Neural progenitor cell (in vitro differentiated cells): ENCODE results near the gene PPCDC. TPM values are rescaled to one million over a fixed set of nuclear protein-coding genes. Genes with fewer than 3 reads are reported as not detected.

Experiments used
- DNase-seq: peaks from one replicate; pipeline ENCODE4 v3.0.0-alpha.2; 2016; ENCODE audit warnings: low spot score
- H2AFZ ChIP-seq: fragments of 200-600 bp; sonication (generic); replicated peaks from 2 replicates; pipeline ENCODE4 v1.6.1; 2016; ENCODE audit warnings: antibody characterized with exemption
- H3F3A ChIP-seq: fragments of 200-600 bp; sonication (generic); 2 replicates; pipeline ENCODE4 v1.6.1; 2016; ENCODE audit warnings: antibody characterized with exemption, low read depth
- H3K27ac ChIP-seq: fragments of 200-600 bp; sonication (generic); 2 replicates; pipeline ENCODE4 v1.5.1; 2016; ENCODE audit warnings: mild to moderate bottlenecking
- H3K27me3 ChIP-seq: fragments of 200-600 bp; sonication (generic); 2 replicates; pipeline ENCODE4 v1.6.1; 2016; ENCODE audit warnings: mild to moderate bottlenecking, moderate library complexity
- H3K36me3 ChIP-seq: fragments of 200-600 bp; sonication (generic); 2 replicates; pipeline ENCODE4 v1.5.1; 2016
- H3K4me1 ChIP-seq: fragments of 200-600 bp; sonication (generic); 2 replicates; pipeline ENCODE4 v1.6.1; 2016; ENCODE audit warnings: mixed run types
- H3K4me2 ChIP-seq: fragments of 200-600 bp; sonication (generic); 2 replicates; pipeline ENCODE4 v1.6.1; 2016
- H3K4me3 ChIP-seq: fragments of 200-600 bp; sonication (generic); 2 replicates; pipeline ENCODE4 v1.5.1; 2016
- H3K79me2 ChIP-seq: fragments of 200-600 bp; sonication (generic); 2 replicates; pipeline ENCODE4 v1.6.1; 2016; ENCODE audit warnings: low read depth
- H3K9ac ChIP-seq: fragments of 200-600 bp; sonication (generic); 2 replicates; pipeline ENCODE4 v1.6.1; 2016
- H3K9me3 ChIP-seq: fragments of 200-600 bp; sonication (generic); 2 replicates; pipeline ENCODE4 v1.5.1; 2016; ENCODE audit warnings: low read depth
- H4K20me1 ChIP-seq: fragments of 200-600 bp; sonication (generic); 2 replicates; pipeline ENCODE4 v1.6.1; 2016; ENCODE audit warnings: low read depth
- H3K27ac Mint-ChIP-seq: 3 replicates; pipeline ENCODE4 v1.8.0; 2021; ENCODE audit warnings: mixed read lengths
- H3K27me3 Mint-ChIP-seq: 2 replicates; pipeline ENCODE4 v1.8.0; 2022; ENCODE audit warnings: low read depth, mild to moderate bottlenecking, inconsistent platforms, moderate library complexity, mixed read lengths; ENCODE audit not compliant: insufficient read depth
- H3K36me3 Mint-ChIP-seq: 3 replicates; pipeline ENCODE4 v1.8.0; 2021; ENCODE audit warnings: mixed read lengths
- H3K4me1 Mint-ChIP-seq: 3 replicates; pipeline ENCODE4 v1.8.0; 2021; ENCODE audit warnings: mixed read lengths
- H3K4me3 Mint-ChIP-seq: 3 replicates; pipeline ENCODE4 v1.8.0; 2021; ENCODE audit warnings: mild to moderate bottlenecking, moderate library complexity, mixed read lengths
- H3K9me3 Mint-ChIP-seq: 3 replicates; pipeline ENCODE4 v1.8.0; 2020; ENCODE audit warnings: mixed read lengths
- EZH2 ChIP-seq: fragments of 200-600 bp; sonication (generic); IDR thresholded peaks from 2 replicates; pipeline ENCODE4 v1.6.1; 2017; ENCODE audit warnings: antibody characterized with exemption, mild to moderate bottlenecking, moderate library complexity
- EZH2phosphoT487 ChIP-seq: fragments of 200-600 bp; sonication (generic); IDR thresholded peaks from 2 replicates; pipeline ENCODE4 v1.6.1; 2017; ENCODE audit warnings: antibody characterized with exemption
- total RNA-seq: library from RNA; depleted of rRNA; stranded (reverse); fragments of >200 nt; gene quantifications from 2 replicates; pipeline ENCODE4 v1.2.3, GENCODE V29; 2015; ENCODE audit warnings: low replicate concordance
- TF ChIP-seq, protein P1 (sequence below): fragments of 200-600 bp; sonication (generic); IDR thresholded peaks from 2 replicates; pipeline ENCODE4 v1.5.1; 2017; ENCODE audit warnings: antibody characterized with exemption, mild to moderate bottlenecking

PPCDC gene
- total RNA-seq, 1 donor from 2014 or later = 15.8 TPM

- TF ChIP-seq EZH2phosphoT487 = no peak
- TF ChIP-seq, protein P1, sequence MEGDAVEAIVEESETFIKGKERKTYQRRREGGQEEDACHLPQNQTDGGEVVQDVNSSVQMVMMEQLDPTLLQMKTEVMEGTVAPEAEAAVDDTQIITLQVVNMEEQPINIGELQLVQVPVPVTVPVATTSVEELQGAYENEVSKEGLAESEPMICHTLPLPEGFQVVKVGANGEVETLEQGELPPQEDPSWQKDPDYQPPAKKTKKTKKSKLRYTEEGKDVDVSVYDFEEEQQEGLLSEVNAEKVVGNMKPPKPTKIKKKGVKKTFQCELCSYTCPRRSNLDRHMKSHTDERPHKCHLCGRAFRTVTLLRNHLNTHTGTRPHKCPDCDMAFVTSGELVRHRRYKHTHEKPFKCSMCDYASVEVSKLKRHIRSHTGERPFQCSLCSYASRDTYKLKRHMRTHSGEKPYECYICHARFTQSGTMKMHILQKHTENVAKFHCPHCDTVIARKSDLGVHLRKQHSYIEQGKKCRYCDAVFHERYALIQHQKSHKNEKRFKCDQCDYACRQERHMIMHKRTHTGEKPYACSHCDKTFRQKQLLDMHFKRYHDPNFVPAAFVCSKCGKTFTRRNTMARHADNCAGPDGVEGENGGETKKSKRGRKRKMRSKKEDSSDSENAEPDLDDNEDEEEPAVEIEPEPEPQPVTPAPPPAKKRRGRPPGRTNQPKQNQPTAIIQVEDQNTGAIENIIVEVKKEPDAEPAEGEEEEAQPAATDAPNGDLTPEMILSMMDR = no peak
- TF ChIP-seq EZH2 = no peak
- no peaks in the 10 kb centered on the region for H3F3A ChIP-seq
- H3K4me3 ChIP-seq = no peak overlapping the region
- H2AFZ ChIP-seq = no peak overlapping the region
- no peak for DNase-seq
- H3K9me3 ChIP-seq = no peaks in the 10 kb centered on the region
- no peak overlapping the region for H3K27ac Mint-ChIP-seq
- peaks cover 14% of the 10 kb centered on the region for H3K79me2 ChIP-seq
- H3K9ac ChIP-seq = no peak overlapping the region
- H3K4me1 Mint-ChIP-seq = peaks cover 7% of the 10 kb centered on the region
- no peak overlapping the region for H3K27ac ChIP-seq
- H3K9me3 Mint-ChIP-seq = no peaks in the 10 kb centered on the region
- H3K36me3 Mint-ChIP-seq = peaks cover 8% of the 10 kb centered on the region
- no peak overlapping the region for H3K4me2 ChIP-seq
- H4K20me1 ChIP-seq = peaks cover 19% of the 10 kb centered on the region
- peaks cover 6% of the 10 kb centered on the region for H3K4me1 ChIP-seq
- H3K4me3 Mint-ChIP-seq = no peak overlapping the region
- peaks cover 45% of the 10 kb centered on the region for H3K27me3 ChIP-seq
- H3K36me3 ChIP-seq = no peaks in the 10 kb centered on the region
- H3K27me3 Mint-ChIP-seq = peaks cover 24% of the 10 kb centered on the region
These were observed 30.8 kb upstream of the PPCDC start for GRCh38 chr15:74992619-74993018.

DNA sequence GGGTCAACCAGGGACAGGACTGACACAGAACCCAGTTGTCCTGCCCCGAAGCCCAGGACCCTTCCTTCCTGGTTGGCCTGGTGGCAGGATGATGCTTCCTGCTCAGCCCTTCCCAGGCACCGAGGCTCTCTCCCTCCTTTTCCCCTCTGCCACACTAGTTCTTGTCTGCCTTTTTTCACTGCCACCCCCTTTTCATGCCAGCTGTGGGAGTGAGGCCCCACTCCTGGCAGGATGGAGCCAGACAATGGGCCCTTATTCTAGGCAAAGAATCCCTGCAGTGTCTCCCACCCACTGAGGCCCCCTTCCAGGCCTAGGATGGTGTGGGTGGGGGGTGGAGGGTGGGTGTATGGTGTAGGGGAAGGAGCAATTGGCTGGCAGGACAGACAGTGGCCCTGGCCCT, 29.2 kb upstream of the PPCDC start:
- Histone ChIP-seq H3K4me2 (no peak overlapping the region), H4K20me1 (peaks cover 19% of the 10 kb centered on the region), H3K9me3 (no peaks in the 10 kb centered on the region), H3K36me3 (no peaks in the 10 kb centered on the region), H3K9ac (no peak overlapping the region), H3K79me2 (peaks cover 14% of the 10 kb centered on the region), H3K4me1 (peaks cover 6% of the 10 kb centered on the region), H3K4me3 (no peak overlapping the region), H3K27me3 (peaks cover 45% of the 10 kb centered on the region), H3K27ac (no peak overlapping the region), H3F3A (no peaks in the 10 kb centered on the region), H2AFZ (no peak overlapping the region)
- peaks cover 7% of the 10 kb centered on the region for H3K4me1 Mint-ChIP-seq
- DNase-seq = no peak
- H3K27ac Mint-ChIP-seq = no peak overlapping the region
- TF ChIP-seq, protein P1 = no peak
- TF ChIP-seq EZH2phosphoT487 = no peak
- no peak for TF ChIP-seq EZH2
- H3K4me3 Mint-ChIP-seq = peak overlapping the region; percentile 30
- no peaks in the 10 kb centered on the region for H3K9me3 Mint-ChIP-seq
- peaks cover 25% of the 10 kb centered on the region for H3K27me3 Mint-ChIP-seq
- peaks cover 9% of the 10 kb centered on the region for H3K36me3 Mint-ChIP-seq

DNA sequence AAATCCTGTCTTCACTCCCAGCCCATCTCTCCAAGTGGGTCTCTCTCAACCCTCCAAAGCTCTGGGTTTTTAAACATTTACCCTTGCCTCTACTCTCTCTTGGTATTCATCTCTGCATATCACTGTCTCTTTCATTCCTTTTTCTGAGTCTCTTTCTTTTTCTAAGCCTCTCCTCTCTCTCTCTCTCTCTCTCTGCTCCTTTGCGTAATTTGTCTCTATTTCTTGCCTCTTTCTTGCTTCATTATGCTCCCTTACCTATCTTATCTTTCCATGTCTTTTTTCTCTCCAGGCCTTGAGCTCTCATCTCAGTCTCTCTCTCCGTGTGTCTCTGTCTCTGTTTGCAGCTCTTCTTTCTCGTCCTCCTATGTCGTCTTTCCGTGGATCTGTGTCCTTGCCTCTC, 28.7 kb upstream of the PPCDC start:
- Histone ChIP-seq H4K20me1 (peaks cover 19% of the 10 kb centered on the region), H3K9me3 (no peaks in the 10 kb centered on the region), H3F3A (no peaks in the 10 kb centered on the region), H3K4me1 (peaks cover 6% of the 10 kb centered on the region), H3K36me3 (no peaks in the 10 kb centered on the region), H3K4me2 (no peak overlapping the region), H3K27me3 (peaks cover 41% of the 10 kb centered on the region), H3K27ac (no peak overlapping the region), H3K9ac (no peak overlapping the region), H3K4me3 (no peak overlapping the region), H3K79me2 (peaks cover 14% of the 10 kb centered on the region), H2AFZ (no peak overlapping the region)
- peaks cover 9% of the 10 kb centered on the region for H3K36me3 Mint-ChIP-seq
- TF ChIP-seq EZH2 (no peak), EZH2phosphoT487 (no peak)
- TF ChIP-seq, protein P1 = no peak
- H3K4me3 Mint-ChIP-seq = peak overlapping the region; percentile 85
- H3K9me3 Mint-ChIP-seq = no peaks in the 10 kb centered on the region
- H3K27me3 Mint-ChIP-seq = peaks cover 28% of the 10 kb centered on the region
- peaks cover 7% of the 10 kb centered on the region for H3K4me1 Mint-ChIP-seq
- H3K27ac Mint-ChIP-seq = no peak overlapping the region
- no peak for DNase-seq
